OCI-LY3 (cell line): ENCODE results near the gene CIDEB.

Source experiments
- EZH2phosphoT487 ChIP-seq: fragments of 200-600 bp; shearing (Covaris generic); IDR thresholded peaks from 2 replicates; pipeline ENCODE4 v1.6.1; 2018; ENCODE audit warnings: antibody characterized with exemption, mixed run types, low read depth
- TF ChIP-seq, protein P1 (sequence below): fragments of 200-600, 300-600 bp; sonication (generic); IDR thresholded peaks from 2 replicates; pipeline ENCODE4 v1.5.1; 2014; ENCODE audit warnings: antibody characterized with exemption, low read length, low read depth

DNA sequence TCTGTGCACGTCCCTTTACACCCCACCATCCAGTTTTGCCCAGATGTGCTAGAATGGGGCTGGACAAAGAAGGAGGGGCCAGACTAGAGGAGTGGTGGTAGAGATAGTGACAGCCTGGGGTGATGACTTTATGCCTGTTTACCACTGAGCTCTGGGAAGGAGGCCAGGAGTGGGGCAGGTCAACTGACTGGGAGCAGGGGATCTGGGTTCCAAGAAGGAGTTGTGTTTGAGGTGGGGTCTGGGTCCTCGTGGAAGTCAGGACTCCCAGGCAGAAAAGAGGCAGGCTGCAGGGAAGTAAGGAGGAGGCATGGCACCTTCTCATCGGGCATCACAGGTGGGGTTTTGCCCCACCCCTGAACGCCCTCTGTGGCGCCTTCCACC, 2.5 kb upstream of the CIDEB start:
- TF ChIP-seq, protein P1, sequence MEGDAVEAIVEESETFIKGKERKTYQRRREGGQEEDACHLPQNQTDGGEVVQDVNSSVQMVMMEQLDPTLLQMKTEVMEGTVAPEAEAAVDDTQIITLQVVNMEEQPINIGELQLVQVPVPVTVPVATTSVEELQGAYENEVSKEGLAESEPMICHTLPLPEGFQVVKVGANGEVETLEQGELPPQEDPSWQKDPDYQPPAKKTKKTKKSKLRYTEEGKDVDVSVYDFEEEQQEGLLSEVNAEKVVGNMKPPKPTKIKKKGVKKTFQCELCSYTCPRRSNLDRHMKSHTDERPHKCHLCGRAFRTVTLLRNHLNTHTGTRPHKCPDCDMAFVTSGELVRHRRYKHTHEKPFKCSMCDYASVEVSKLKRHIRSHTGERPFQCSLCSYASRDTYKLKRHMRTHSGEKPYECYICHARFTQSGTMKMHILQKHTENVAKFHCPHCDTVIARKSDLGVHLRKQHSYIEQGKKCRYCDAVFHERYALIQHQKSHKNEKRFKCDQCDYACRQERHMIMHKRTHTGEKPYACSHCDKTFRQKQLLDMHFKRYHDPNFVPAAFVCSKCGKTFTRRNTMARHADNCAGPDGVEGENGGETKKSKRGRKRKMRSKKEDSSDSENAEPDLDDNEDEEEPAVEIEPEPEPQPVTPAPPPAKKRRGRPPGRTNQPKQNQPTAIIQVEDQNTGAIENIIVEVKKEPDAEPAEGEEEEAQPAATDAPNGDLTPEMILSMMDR, result no peak
- TF ChIP-seq EZH2phosphoT487, result no peak
